A549 (cell line): ENCODE measurements around the gene GRK1. TPM values are rescaled to one million over a fixed set of nuclear protein-coding genes. Genes with fewer than 3 reads are reported as not detected.

Experiments used
- ATAC-seq, 2 experiments: fragments of 200-7000 bp in 1 of 2; fragments of >200 bp in 1 of 2; cut with Nextera tagmentation in 1 of 2; cut with Tn5 transposase in 1 of 2; 3 replicates each; pipeline versions ENCODE4 v1.8.0 to v1.9.1; 2018 to 2020; ENCODE audit warnings: mild to moderate bottlenecking in 1 of 2, moderate library complexity in 1 of 2
- CTCF ChIA-PET: fragments of 300-600 bp; sonication (Branson Sonifier 250); formaldehyde crosslinking; extraction: SDS; loops from one replicate; lab custom pipeline; 2021; ENCODE audit warnings: antibody characterized with exemption, inconsistent platforms; lab: Yijun Ruan, JAX
- POLR2A ChIA-PET: fragments of 350-600 bp; formaldehyde crosslinking; extraction: SDS; loops from one replicate; lab custom pipeline; 2021; ENCODE audit warnings: antibody characterized with exemption, inconsistent platforms; lab: Yijun Ruan, JAX
- DNase-seq, 2 experiments: peaks; one replicate each; pipeline versions ENCODE4 v3.0.0 to v3.0.0-alpha.2; 2011 to 2016; ENCODE audit warnings: low read depth in 1 of 2, low spot score in 1 of 2
- FAIRE-seq: peaks from 2 replicates; lab custom pipeline; 2011; peaks lifted over from hg19 to GRCh38; lab: Jason Lieb, UNC
- H3K27ac ChIP-seq, 2 experiments: fragments of >200 bp; sonication (Bioruptor Twin); formaldehyde crosslinking; 3 replicates each; pipeline ENCODE4 v1.5.1; 2016 to 2017
- H3K4me1 ChIP-seq: fragments of >200 bp; sonication (Bioruptor Twin); formaldehyde crosslinking; 3 replicates; pipeline ENCODE4 v1.6.1; 2016
- H3K4me2 ChIP-seq: fragments of >200 bp; sonication (Bioruptor Twin); formaldehyde crosslinking; 3 replicates; pipeline ENCODE4 v1.6.1; 2016
- H3K4me3 ChIP-seq: fragments of >200 bp; sonication (Bioruptor Twin); formaldehyde crosslinking; 3 replicates; pipeline ENCODE4 v1.5.1; 2016
- H3K9me3 ChIP-seq: fragments of >200 bp; sonication (Bioruptor Twin); formaldehyde crosslinking; 3 replicates; pipeline ENCODE4 v1.6.1; 2016
- CBX2 ChIP-seq: fragments of 200-600 bp; sonication (generic); IDR thresholded peaks from 2 replicates; pipeline ENCODE4 v1.6.1; 2016; ENCODE audit warnings: low read depth, mild to moderate bottlenecking, borderline replicate concordance
- CBX8 ChIP-seq: fragments of 200-600 bp; sonication (generic); IDR thresholded peaks from 2 replicates; pipeline ENCODE4 v1.6.1; 2016
- CHD2 ChIP-seq: fragments of 150-350 bp; IDR thresholded peaks from 2 replicates; pipeline ENCODE4 v1.6.1; 2014; ENCODE audit warnings: low read length; ENCODE audit not compliant: partially characterized antibody
- E2F6 ChIP-seq: IDR thresholded peaks from 2 replicates; pipeline ENCODE4 v1.6.1; 2012; ENCODE audit warnings: low read depth, borderline replicate concordance
- EHMT2 ChIP-seq: fragments of 200-600 bp; sonication (generic); IDR thresholded peaks from 2 replicates; pipeline ENCODE4 v1.6.1; 2016; ENCODE audit warnings: antibody characterized with exemption, low read depth, mild to moderate bottlenecking, moderate library complexity
- ELK1 ChIP-seq: fragments of 150-350 bp; IDR thresholded peaks from 2 replicates; pipeline ENCODE4 v1.6.1; 2014; ENCODE audit warnings: low read depth, mild to moderate bottlenecking, low read length
- FOSL2 ChIP-seq, 2 experiments: fragments of 450-650 bp in 1 of 2; fragments of >200 bp in 1 of 2; sonication (Bioruptor Twin) in 1 of 2; formaldehyde crosslinking; IDR thresholded peaks; 2 replicates each; pipeline versions ENCODE4 v1.5.0 to v1.6.1; 2016 to 2020; ENCODE audit warnings: mild to moderate bottlenecking in 1 of 2, moderate library complexity in 1 of 2
- GATA3 ChIP-seq: IDR thresholded peaks from 2 replicates; pipeline ENCODE4 v1.6.1; 2012; ENCODE audit warnings: borderline replicate concordance
- HES2 ChIP-seq: fragments of >200 bp; sonication (Bioruptor Twin); formaldehyde crosslinking; IDR thresholded peaks from 2 replicates; pipeline ENCODE4 v1.6.1; 2016
- HEYL ChIP-seq: fragments of 250-450 bp; sonication (Bioruptor Pico); IDR thresholded peaks from 2 replicates; pipeline ENCODE4 v1.8.0; 2021; ENCODE audit warnings: mild to moderate bottlenecking, moderate library complexity
- KDM1A ChIP-seq: fragments of 200-600 bp; sonication (generic); IDR thresholded peaks from 2 replicates; pipeline ENCODE4 v1.6.1; 2016; ENCODE audit warnings: low read depth, mild to moderate bottlenecking
- MAZ ChIP-seq: fragments of 150-350 bp; IDR thresholded peaks from 2 replicates; pipeline ENCODE4 v1.6.1; 2014; ENCODE audit warnings: antibody characterized with exemption, low read depth, low read length, borderline replicate concordance
- NFE2L2 ChIP-seq: fragments of 150-350 bp; conservative IDR thresholded peaks from 2 replicates; pipeline ENCODE4 v1.6.1; 2014; ENCODE audit warnings: low read length
- NPAS2 ChIP-seq: fragments of 250-450 bp; sonication (Bioruptor Pico); IDR thresholded peaks from 2 replicates; pipeline ENCODE4 v1.8.0; 2022; ENCODE audit warnings: mild to moderate bottlenecking, moderate library complexity, borderline replicate concordance
- POLR2AphosphoS2 ChIP-seq: conservative IDR thresholded peaks from 2 replicates; pipeline ENCODE4 v1.6.1; 2012; ENCODE audit warnings: low read length, improper control_type of control experiment, inconsistent platforms
- RCOR1 ChIP-seq: fragments of 150-350 bp; IDR thresholded peaks from 2 replicates; pipeline ENCODE4 v1.6.1; 2014; ENCODE audit warnings: antibody characterized with exemption, low read length, low read depth
- REST ChIP-seq: fragments of 200-600 bp; sonication (generic); IDR thresholded peaks from 2 replicates; pipeline ENCODE4 v1.6.1; 2016; ENCODE audit warnings: antibody characterized with exemption, mild to moderate bottlenecking, moderate library complexity
- RNF2 ChIP-seq: fragments of 200-600 bp; sonication (generic); IDR thresholded peaks from 2 replicates; pipeline ENCODE4 v1.6.1; 2016; ENCODE audit warnings: low read depth, mild to moderate bottlenecking, antibody characterized with exemption, moderate library complexity, borderline replicate concordance
- SMC3 ChIP-seq: fragments of >200 bp; sonication (Bioruptor Twin); formaldehyde crosslinking; IDR thresholded peaks from 3 replicates; pipeline ENCODE4 v1.6.1; 2018; ENCODE audit warnings: inconsistent platforms
- USF2 ChIP-seq: fragments of 450-650 bp; IDR thresholded peaks from 2 replicates; pipeline ENCODE4 v1.6.1; 2014; ENCODE audit warnings: antibody characterized with exemption
- WGBS: methylation state at CpG from one replicate; pipeline ENCODE4 v1.1.6; 2017; ENCODE audit errors: missing lambda C conversion rate; 5-methylcytosine and 5-hydroxymethylcytosine counted together
- polyA plus RNA-seq, 4 experiments: library from polyadenylated mRNA; depleted of rRNA in 3 of 4; stranded (reverse); fragments of >200 nt; fragmentation: RNase III in 1 of 4; extraction: RNeasy Plus Mini Kit Qiagen cat#74134 plus additional on column Dnase treatment in 1 of 4; gene quantifications; 2 replicates in 3 of 4; 3 replicates in 1 of 4; pipeline ENCODE4 v1.2.3, GENCODE V29; 2011 to 2017

The GRK1 gene
- polyA plus RNA-seq, 2 of the 4 experiments (the other 2 are of a cell fraction) = not detected

- ChIA-PET POLR2A (no interaction called here), CTCF (interaction anchor here (0.6 to 4.6 kb wide), 2 partner anchors 59 to 536 kb away, joined by 3 to 14 read pairs; no protein-coding TSS in a partner anchor)
- no peak for FAIRE-seq
- DNase-seq = no peak
- H3K4me3 ChIP-seq = no peak overlapping the region
- no peaks in the 10 kb centered on the region for H3K4me1 ChIP-seq
- peak in 1 of 2 experiments; percentile 29; a peak in 2 of 6 replicates for ATAC-seq
- H3K27ac ChIP-seq = no peak overlapping the region
- H3K9me3 ChIP-seq = peaks cover 8% of the 10 kb centered on the region
- no peak overlapping the region for H3K4me2 ChIP-seq
- WGBS = 34% methylated on average over 10 of the region's 21 CpGs
- TF ChIP-seq SMC3 = no peak
- no peak for TF ChIP-seq NPAS2 (CRISPR knock-in tag)
- TF ChIP-seq RNF2 = no peak
- TF ChIP-seq CHD2 = no peak
- TF ChIP-seq KDM1A = no peak
- no peak for TF ChIP-seq ELK1
- no peak for TF ChIP-seq HES2
- no peak for TF ChIP-seq CBX8
- no peak for TF ChIP-seq USF2
- TF ChIP-seq E2F6 = no peak
- no peak for TF ChIP-seq FOSL2 (IDR thresholded peaks at IDR 0.05)
- TF ChIP-seq FOSL2 (CRISPR knock-in tag; IDR thresholded peaks at IDR 0.05) = no peak
- TF ChIP-seq HEYL = no peak
- TF ChIP-seq NFE2L2 = no peak
- no peak for TF ChIP-seq REST
- TF ChIP-seq POLR2AphosphoS2 = no peak
- TF ChIP-seq GATA3 = no peak
- TF ChIP-seq RCOR1 = no peak
- no peak for TF ChIP-seq MAZ
- no peak for TF ChIP-seq EHMT2
- TF ChIP-seq CBX2 = no peak
Observed at GRCh38 chr13:113664751-113665596, 2.0 kb upstream of the GRK1 start.
